Brain microvascular endothelial cell (primary cell): ENCODE data around the gene PPP1R1B.

Experiments
- DNase-seq: peaks from one replicate; pipeline ENCODE4 v3.0.0-alpha.2; 2020
- H3K27ac ChIP-seq: fragments of 250-450 bp; sonication (Bioruptor Pico); 2 replicates; pipeline ENCODE4 v1.5.1; 2020; ENCODE audit warnings: mild to moderate bottlenecking, moderate library complexity
- H3K27me3 ChIP-seq: fragments of 250-450 bp; sonication (Bioruptor Pico); replicated peaks from 2 replicates; pipeline ENCODE4 v1.5.1; 2020; ENCODE audit warnings: mild to moderate bottlenecking
- H3K36me3 ChIP-seq: fragments of 250-450 bp; sonication (Bioruptor Pico); replicated peaks from 2 replicates; pipeline ENCODE4 v1.5.1; 2020; ENCODE audit warnings: mild to moderate bottlenecking
- H3K4me3 ChIP-seq: 2 replicates; pipeline ENCODE4 v1.5.1; 2011; ENCODE audit warnings: low read depth, mild to moderate bottlenecking, control low read depth, low read length, moderate library complexity
- CTCF ChIP-seq: IDR thresholded peaks from 2 replicates; pipeline ENCODE4 v1.5.1; 2011; ENCODE audit warnings: low read depth, mild to moderate bottlenecking, moderate library complexity, low read length, control low read depth, inconsistent platforms; ENCODE audit errors: missing control alignments
- in situ Hi-C: cut with HindIII; loops from 2 replicates; pipeline ENCODE4 v1.10.0; 2017; ENCODE audit warnings: low sequenced_read_pairs, low pct_ligation_motif_present

Gene PPP1R1B

GRCh38 chr17:39679521-39680192 lies 52.9 kb downstream of the PPP1R1B start:
- TF ChIP-seq CTCF: no peak
- DNase-seq: no peak
- H3K27me3 ChIP-seq: no peaks in the 10 kb centered on the region
- no peak overlapping the region for H3K27ac ChIP-seq
- H3K36me3 ChIP-seq: no peaks in the 10 kb centered on the region
- in situ Hi-C loops: no loop called here
- no peak overlapping the region for H3K4me3 ChIP-seq

DNA sequence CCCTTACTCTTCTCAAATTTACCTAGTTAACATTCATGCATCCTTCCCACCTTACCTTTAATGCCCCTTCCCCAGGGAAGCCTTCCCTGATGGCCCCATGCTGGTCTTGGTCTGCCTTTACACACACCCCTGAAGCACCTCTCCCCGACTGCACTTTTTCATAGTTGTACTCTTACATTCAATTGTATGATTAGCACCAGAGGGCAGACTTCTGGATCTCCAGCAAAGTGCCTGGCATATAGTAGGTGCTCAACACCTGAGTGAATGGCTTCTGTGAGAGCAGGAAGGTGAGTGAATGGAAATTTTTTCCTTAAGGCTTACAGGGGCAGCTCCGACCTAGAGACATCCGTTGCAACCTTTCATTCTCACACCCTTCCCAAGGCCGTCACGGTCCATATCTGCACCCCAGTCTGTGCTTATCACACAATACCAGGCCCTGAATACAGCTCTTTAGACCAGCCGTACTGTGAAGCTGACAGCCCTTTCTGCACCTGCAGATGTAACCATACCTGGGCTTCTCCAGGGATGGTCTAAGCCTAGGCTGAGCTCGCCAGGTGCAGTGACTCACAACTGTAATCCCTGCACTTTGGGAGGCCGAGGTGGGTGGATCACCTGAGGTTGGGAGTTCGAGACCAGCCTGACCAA lies 56.7 kb downstream of the PPP1R1B start:
- no peak for DNase-seq
- TF ChIP-seq CTCF: no peak
- in situ Hi-C loops: no loop called here
- Histone ChIP-seq H3K27ac (no peak overlapping the region), H3K27me3 (no peaks in the 10 kb centered on the region), H3K4me3 (no peak overlapping the region), H3K36me3 (no peaks in the 10 kb centered on the region)

DNA sequence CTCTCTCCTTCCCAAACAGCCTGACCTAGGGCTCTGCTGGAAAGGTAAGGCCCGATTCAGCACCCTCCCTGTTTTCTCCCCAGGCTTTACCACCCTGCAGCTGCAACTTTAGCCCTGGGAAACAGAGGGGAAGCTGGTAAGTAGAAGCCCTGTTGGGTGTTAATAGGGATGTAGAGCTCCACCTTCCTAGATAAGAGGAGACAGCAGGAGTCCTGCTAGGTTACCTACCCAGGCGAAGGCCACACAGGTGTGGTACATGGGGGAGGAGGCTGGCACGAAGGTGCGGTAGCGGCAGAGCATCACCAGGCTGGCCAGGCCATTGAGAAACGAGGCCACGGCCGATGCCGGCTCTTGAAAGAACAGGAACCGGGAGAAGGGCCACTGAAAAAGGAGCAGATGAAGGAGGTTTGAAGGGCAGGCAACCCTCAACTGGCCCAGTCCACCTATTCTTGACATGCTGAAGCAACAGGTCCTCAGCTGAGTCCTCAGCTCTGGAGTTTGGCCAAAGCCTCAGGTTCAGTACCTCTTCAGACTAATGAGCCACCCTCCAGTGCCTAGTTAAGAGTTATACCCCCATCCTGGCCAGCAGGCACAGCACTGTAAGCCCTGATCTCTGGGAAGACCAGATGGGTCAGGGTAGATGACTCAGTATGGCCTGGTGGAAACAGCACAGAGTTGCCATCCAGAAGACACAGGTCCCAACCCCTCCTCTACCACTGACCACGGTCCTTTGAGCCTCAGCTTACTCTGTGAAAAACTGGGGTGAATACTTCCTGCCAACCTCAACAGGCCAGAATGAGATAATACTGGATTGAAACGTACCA lies 57.8 kb downstream of the PPP1R1B start:
- Histone ChIP-seq H3K36me3 (no peaks in the 10 kb centered on the region), H3K27ac (no peak overlapping the region), H3K4me3 (no peak overlapping the region), H3K27me3 (no peaks in the 10 kb centered on the region)
- in situ Hi-C loops: no loop called here
- no peak for TF ChIP-seq CTCF
- no peak for DNase-seq
